GM19328 (cell line): ENCODE measurements around the gene TMEM52.
A peak's percentile ranks its signal among the peaks of the same experiment; 100 is the strongest.
"Not testable (repeated sequence)": the region's sequence is repeated elsewhere in the genome, so short reads cannot be mapped to it uniquely, and the experiment has no call there.

Source experiments
- ATAC-seq: cut with Tn5 transposase; IDR thresholded peaks from one replicate; pipeline ENCODE4 v1.9.1; 2021; ENCODE audit warnings: mild to moderate bottlenecking, moderate library complexity; ENCODE audit not compliant: unreplicated experiment

The TMEM52 gene

DNA sequence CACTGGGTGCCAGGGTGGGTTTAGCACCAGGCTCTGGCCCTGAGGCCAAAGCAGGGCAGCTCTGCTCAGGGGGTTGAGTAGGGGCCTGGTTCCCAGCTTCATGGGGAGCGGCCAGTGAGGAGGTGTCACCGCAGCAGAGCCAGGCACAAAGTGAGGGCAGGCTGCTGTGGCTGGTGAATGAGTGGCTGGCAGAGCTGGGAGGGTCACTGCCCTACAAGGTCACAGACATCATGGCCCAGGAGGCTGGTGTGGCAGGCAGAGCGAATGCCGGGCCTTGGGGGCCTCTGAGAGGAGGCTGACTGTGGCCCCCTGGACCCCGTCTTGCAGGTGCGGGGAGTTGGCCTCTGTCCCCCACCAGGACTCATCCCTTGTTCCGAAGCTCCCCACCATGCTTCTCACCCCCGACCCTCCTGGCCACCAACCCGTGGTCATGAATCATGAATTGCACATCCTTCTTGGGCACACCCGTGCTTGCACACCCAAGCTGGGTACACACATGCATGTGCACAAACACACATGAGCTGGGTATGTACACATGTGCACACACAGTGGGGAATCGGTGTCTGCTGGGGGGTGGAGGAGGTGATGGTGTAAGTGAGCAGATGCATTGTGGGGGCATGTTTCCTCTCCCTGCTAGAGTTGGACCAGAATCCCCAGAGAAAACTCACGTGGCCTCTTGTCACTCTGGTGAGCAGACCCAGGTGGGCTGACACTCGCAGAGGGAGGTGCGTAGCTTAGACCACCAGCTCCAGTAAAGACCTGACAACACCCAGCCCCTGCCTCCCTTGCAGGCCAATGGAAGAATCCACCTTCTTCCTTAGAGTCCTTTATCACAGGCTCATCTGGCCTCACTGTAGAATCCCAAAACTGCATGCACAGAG, 23.4 kb downstream of the TMEM52 start:
- ATAC-seq: no peak

DNA sequence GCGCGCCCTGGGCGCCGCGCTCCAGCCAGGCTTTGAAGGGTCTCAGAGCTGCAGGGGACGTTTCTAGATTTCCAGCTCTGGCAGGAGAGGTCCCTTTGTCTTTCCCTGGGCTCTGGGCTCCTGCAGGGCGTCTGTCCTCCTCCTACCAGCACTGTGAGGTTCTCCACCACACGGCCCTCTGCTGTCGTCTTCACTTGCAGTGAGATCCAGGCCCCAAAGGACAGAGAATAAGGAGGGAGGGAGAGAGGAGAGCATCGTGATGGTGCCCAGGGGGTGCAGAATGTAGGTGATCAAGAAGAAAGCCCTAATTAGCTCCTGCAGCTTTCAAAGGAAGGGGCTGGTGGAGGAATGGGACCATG, 24.0 kb downstream of the TMEM52 start:
- ATAC-seq: no peak

DNA sequence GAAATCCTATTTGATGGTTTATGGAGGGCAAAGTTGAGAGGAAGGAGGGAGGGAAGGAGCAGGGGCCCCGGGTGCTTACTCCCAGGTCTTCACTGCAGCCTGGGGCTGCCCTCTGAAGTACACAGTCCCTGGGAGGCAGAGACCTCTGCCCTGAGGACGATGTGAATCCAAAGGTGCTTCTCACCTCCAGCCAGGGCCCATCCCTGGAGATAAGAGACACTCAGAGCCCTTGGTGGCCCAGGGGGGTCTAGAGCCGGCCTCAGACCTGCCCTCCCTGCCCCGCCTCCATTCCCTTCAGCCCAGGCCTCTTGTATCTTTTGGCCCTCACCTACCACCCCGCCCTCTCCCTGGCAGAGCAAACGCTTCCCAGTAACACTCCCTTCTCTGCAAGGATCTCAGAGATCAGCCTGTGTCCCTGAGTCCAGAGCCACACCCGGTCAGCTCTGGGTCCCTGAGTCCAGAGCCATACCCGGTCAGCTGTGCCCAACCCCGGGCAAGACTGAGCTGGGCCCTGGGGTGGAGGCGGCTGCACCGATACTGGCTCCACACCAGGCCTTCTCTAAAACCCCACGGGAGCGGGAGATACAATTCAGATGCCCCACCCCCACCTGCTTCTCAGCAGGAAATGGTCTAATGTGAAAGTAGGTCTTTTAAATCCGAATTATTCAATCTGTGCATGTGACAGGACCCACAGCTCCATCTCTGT, 24.6 kb downstream of the TMEM52 start:
- ATAC-seq: no peak

- no peak for ATAC-seq
These were observed 25.1 kb downstream of the TMEM52 start for GRCh38 chr1:1893997-1894353.

- ATAC-seq: no peak
These were observed 25.6 kb downstream of the TMEM52 start for GRCh38 chr1:1893291-1893985.

DNA sequence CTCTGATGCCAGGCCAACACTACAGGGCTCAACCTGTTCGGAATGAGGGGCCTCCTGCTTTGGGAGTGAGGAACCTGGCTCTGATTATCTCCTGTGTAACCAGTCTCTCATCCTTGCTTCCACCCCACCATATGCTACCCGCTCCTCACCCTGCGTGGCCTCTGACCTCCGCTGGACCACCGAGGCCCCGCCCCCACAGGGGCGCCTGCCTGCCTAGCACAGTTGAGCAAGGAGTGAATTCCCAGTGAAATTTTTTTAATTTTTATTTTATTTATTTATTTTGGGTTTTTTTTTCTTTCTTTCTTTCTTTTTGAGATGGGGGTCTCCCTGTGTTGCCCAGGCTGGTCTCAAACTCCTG, 26.3 kb downstream of the TMEM52 start:
- ATAC-seq: no peak

- ATAC-seq: no peak
These were observed 26.9 kb downstream of the TMEM52 start for GRCh38 chr1:1892079-1892762.

DNA sequence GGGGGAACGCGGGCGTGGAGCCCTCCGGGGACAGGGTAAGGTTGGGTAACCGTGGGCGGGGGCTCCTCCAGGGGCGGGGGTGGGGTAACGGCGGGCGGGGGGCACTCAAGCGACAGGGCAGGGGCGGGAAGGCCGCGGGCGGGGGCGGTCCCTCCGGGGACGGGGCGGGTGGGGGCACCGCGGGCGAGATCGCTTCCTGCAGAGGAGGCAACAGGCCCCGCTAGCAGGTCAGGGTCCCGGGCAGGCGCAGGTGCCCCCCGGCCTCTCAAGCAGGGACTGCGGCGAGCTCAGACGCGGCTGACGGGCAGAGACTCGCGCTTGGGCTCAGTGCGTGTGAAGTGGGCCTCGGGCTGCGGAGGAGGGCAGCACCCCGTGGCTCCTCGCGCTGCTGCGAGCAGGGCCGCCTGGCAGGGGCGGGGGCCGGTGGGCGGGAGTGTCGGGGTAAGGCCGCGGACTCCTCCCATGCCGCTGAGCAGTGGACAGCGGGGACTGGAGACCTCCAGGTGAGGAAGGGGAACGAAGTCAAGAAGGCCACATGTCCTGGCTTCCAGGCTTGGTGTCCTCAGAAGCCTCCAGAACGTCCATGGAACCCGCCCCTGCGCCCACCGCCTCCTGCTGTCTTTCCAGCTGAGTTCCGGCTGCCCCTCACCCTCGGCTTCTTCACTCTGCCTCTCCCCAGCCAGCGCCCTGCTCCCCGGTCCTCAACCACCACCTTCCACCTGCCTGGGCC, 27.6 kb downstream of the TMEM52 start:
- ATAC-seq: no peak

DNA sequence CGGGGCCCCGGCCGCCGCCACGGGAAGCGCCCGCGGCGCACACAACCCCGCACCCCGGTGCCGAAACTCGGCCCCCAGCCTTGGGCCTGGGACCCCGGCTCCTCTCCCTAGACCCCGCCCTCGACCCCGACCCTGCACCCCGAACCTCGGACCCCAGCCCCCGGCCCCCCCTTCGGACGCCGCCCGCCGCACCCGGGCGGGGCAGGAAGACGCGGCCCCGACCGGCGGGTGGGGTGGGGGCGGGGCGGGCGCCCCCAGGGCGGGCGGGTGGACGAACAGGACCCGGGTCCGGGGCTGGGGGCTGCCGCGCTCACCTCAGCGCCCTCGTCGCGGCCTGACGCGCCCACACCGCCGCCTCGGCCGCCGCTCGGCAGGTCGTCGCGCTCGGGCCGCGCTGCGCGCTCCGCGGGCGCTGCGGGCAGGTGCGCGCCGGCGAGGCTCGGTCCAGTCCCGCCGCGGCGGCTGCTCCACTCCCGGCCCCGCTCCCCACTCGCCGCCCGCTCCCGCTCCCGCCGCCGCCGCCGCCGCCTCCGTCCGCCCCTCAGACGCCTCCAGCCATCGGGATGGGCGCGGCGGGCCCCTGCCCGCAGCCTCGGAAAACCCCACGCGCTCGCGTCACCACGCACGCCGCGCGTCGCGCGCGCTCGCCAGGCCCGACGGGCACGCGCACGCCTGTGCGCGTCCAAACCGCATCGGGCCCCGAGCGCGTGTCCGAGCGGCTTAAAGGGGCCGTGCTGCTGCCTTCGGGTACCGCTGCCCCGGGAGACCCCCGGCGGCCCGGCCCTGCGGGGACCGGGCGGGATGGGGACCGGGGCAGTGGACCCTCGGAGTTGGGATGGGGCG, 28.4 kb downstream of the TMEM52 start, which contains the start of gene GNB1:
Gene GNB1, minus strand, starts transcription at position 582 of the 843 bp plus-strand sequence. CDS start 65,634 bp downstream, outside the sequence.
- ATAC-seq: peak; percentile 79

DNA sequence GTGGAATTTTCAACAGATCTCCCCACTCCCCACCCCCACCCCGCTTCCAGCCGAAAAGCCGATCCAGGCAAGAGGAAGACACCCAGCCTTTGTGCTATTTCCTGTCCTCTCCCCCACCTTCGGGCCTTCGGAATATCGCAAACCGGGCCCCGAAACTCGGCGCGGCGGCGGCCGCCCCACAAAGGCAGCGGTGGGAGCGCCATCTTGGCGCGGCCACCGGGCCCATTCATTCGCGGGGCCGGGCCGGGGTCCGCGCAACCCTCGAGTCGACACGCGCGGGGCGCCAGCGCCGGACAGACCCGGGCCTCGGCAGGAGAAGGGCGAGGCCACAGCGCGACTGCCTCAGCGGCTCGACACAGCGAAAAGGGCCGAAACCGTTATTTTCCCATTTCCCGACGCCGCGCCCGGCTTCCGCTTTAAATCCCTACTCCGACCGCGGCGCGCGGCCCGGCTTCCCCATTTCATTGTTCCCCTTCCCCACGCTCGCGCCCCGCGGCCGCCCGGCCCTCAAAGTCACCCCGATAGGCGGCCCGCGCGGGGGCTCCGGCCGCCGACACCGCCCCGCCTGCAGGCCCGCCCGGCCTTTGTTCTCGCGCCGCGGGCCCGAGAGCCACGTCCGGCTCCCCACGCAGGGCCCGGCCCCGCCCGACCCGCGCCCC, 29.1 kb downstream of the TMEM52 start:
- ATAC-seq: peak; percentile 24

DNA sequence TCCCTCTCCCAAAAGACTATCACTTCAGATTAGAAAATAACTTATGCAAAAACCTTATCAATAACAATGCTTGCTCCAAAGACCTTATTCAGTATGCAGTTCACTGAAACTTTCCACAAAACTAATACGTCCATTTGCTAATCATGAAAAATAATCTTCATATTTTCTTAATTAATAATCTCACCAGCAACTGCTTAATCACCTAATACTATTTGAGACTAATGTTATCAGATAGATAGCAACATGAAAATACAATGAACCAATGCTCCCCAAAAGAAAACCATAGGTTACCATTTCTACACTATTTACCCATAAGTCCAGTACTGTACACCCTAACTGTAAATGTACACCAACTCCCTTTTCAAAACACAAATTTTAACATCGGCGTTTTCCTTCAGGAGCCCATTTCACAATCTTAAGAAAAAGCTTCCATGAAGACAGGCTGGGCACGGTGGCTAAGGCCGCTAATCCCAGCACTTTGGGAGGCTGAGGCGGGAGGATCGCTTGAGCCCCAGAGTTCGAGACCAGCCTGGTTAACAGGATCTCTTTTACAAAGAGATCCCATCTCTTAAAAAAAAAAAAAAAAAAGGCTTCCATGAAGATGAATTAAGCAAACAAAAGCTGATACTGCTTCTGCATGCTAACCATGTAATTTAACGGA, 29.9 kb downstream of the TMEM52 start:
- ATAC-seq: no peak

- not testable (repeated sequence) for ATAC-seq
These were observed 35.2 kb downstream of the TMEM52 start for GRCh38 chr1:1883890-1884289.

GRCh38 chr1:1883092-1883873, 35.8 kb downstream of the TMEM52 start:
- ATAC-seq: no peak

- ATAC-seq: no peak
These were observed 37.4 kb downstream of the TMEM52 start for GRCh38 chr1:1881727-1882126.

DNA sequence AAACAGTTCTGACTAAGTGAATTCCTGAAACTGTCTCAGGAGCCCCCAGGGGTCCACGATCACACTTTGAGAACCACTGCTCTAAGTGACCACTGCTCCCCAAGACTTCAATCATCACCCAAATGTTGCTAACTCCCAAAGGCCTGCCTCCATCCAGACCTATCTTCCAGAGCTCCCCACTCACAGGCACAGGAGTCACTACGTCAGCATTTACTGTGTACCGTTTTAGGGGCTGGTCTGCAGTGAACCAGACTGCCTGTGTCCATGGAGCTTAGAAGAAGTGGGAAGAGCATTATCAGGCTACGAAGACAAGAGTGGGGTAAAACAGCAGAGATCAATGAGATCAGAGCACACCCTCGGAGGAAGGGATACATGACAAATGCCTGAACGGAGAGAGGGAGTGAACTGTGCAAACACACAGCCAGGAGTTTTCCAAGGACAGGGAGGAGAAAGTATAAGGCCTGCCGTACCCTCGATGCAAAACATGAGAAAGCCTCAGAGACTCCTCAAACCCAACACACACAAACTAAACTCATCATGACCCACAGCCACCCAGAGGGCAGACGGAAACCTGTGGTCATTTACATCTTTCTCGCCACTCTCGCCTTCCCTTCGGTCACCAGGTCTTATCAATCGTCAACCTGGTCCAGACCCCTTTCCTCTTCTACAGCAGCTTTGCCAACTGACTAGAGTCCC, 38.3 kb downstream of the TMEM52 start:
- no peak for ATAC-seq

DNA sequence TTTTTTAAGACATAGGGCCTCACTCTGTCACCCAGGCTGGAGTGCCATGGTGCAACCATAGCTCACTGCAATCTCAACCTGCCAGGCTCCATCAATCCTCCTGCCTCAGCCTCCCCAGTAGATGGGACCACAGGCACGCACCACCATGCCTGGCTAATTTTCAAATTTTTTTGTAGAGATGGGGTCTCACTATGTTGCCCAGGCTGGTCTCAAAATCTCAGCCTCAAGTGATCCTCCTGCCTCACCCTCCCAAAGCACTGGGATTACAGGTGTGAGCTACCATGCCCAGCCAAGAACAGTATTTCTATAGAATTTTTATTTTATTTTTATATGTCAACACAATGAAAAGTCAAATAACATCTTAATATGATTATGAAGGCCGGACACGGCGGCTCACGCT, 39.1 kb downstream of the TMEM52 start:
- ATAC-seq: no peak

DNA sequence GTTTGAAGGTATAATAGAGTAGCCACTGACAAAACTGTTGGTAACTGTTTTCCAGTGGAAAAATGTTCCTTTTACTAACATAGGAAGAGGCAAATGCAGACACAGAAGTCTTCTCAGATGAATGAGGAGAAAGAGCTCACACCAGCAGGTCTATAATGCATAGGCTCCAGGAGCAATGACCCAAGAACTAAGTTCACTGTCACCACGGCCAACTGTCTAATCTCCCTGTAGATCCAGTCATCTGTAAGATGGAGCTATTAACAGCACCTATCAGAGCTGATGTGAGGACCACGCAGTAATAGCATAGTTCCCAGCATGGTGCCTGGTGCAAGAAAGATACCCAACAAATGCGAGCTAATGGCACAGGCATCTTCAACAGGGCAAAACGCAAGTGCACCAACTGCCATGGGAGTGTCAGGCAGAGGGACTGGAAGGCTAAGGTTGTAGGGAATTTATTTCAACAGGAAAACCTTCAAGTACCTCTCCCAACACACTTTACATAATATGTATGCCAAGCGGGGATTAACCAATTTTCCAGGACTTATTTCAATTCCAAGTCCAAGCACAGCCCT, 41.1 kb downstream of the TMEM52 start:
- ATAC-seq: no peak
